Fibroblast of lung (primary cell): ENCODE results near the gene KRTAP17-1.

Experiments used
- CTCF ChIP-seq, 2 donors: IDR thresholded peaks in 1 of 2; conservative IDR thresholded peaks in 1 of 2; 1 replicate in 1 of 2; 2 replicates in 1 of 2; pipeline ENCODE4 v1.5.1; 2011 to 2012; ENCODE audit warnings: low read length in 2 of 2, control low read depth in 1 of 2, inconsistent platforms in 1 of 2, low read depth in 1 of 2, mild to moderate bottlenecking in 1 of 2
- EZH2 ChIP-seq: IDR thresholded peaks from 2 replicates; pipeline ENCODE4 v1.5.1; 2012; ENCODE audit warnings: low read length, control low read depth, mild to moderate bottlenecking; ENCODE audit errors: missing control alignments

- no peak for TF ChIP-seq CTCF (conservative IDR thresholded peaks at IDR 0.05 in 1 of 2, IDR thresholded peaks at IDR 0.05 in 1 of 2; ENCODE audit: low read depth in 1 of 2, low read length in 2 of 2)
- no peak for TF ChIP-seq EZH2
Measured at GRCh38 chr17:41339571-41340172, 24.2 kb upstream of the KRTAP17-1 start.
